Calu3 (cell line): ENCODE data around the gene SLC25A26. TPM values are rescaled to one million over a fixed set of nuclear protein-coding genes. Genes with fewer than 3 reads are reported as not detected.

Experiments used
- BruUV-seq: library from RNA; stranded (reverse); fragments of 400-500 nt; replicated peaks from 2 replicates; lab custom pipeline; 2021; lab: Mats Ljungman, UMichigan
- CTCF ChIA-PET: fragments of 300-600 bp; sonication (Branson Sonifier 250); formaldehyde crosslinking; loops from one replicate; lab custom pipeline; 2022; ENCODE audit warnings: antibody characterized with exemption; lab: Charles Lee
- DNase-seq: peaks from one replicate; pipeline ENCODE4 v3.0.0; 2022
- H3K27ac Mint-ChIP-seq: one replicate; pipeline ENCODE4 v1.8.0; 2022; ENCODE audit warnings: mixed read lengths; ENCODE audit not compliant: unreplicated experiment
- H3K27me3 Mint-ChIP-seq: one replicate; pipeline ENCODE4 v1.8.0; 2022; ENCODE audit warnings: mixed read lengths; ENCODE audit not compliant: unreplicated experiment
- H3K36me3 Mint-ChIP-seq: one replicate; pipeline ENCODE4 v1.8.0; 2022; ENCODE audit warnings: mild to moderate bottlenecking, moderate library complexity, mixed read lengths; ENCODE audit not compliant: insufficient read depth, unreplicated experiment
- H3K4me1 Mint-ChIP-seq: one replicate; pipeline ENCODE4 v1.8.0; 2022; ENCODE audit warnings: mild to moderate bottlenecking, low read depth, mixed read lengths; ENCODE audit not compliant: unreplicated experiment
- H3K4me3 Mint-ChIP-seq: one replicate; pipeline ENCODE4 v1.8.0; 2022; ENCODE audit warnings: mild to moderate bottlenecking, low read depth, moderate library complexity, mixed read lengths; ENCODE audit not compliant: unreplicated experiment
- H3K9me3 Mint-ChIP-seq: one replicate; pipeline ENCODE4 v1.8.0; 2022; ENCODE audit warnings: low read depth, mixed read lengths; ENCODE audit not compliant: unreplicated experiment
- intact Hi-C: fragments of 100-400 bp; cut with micrococcal nuclease; formaldehyde crosslinking; loops from one replicate; pipeline ENCODE4 v1.10.0; 2022; ENCODE audit not compliant: unreplicated experiment
- total RNA-seq: library from RNA; stranded (reverse); gene quantifications from 2 replicates; pipeline ENCODE4 v1.2.3, GENCODE V29; 2022
- TF ChIP-seq, protein P1 (sequence below): fragments of 200-600 bp; IDR thresholded peaks from one replicate; pipeline ENCODE4 v1.8.0; 2022; ENCODE audit warnings: antibody characterized with exemption; ENCODE audit not compliant: unreplicated experiment

Gene SLC25A26
- total RNA-seq, 1 experiment from 2014 or later, result 15.8 TPM

DNA sequence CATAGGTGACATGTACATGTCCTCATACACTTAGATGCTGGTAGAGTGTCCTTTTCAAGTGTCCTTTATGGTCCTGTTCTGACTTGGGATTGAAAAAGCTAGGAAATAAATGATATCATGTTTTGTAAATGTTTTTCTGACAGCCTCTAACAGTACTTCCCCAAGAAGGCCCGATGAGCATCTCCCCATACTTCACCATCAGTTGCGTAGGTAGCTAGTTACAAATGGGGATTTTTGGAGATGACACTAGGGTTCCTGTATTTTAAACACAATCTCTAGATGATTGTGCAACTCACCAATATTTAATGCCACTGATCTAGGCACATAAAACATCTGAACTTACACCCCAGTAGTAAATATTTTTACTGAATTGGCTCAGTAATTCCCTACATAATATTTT, 27.8 kb downstream of the SLC25A26 start:
- no TSS peak for BruUV-seq

DNA sequence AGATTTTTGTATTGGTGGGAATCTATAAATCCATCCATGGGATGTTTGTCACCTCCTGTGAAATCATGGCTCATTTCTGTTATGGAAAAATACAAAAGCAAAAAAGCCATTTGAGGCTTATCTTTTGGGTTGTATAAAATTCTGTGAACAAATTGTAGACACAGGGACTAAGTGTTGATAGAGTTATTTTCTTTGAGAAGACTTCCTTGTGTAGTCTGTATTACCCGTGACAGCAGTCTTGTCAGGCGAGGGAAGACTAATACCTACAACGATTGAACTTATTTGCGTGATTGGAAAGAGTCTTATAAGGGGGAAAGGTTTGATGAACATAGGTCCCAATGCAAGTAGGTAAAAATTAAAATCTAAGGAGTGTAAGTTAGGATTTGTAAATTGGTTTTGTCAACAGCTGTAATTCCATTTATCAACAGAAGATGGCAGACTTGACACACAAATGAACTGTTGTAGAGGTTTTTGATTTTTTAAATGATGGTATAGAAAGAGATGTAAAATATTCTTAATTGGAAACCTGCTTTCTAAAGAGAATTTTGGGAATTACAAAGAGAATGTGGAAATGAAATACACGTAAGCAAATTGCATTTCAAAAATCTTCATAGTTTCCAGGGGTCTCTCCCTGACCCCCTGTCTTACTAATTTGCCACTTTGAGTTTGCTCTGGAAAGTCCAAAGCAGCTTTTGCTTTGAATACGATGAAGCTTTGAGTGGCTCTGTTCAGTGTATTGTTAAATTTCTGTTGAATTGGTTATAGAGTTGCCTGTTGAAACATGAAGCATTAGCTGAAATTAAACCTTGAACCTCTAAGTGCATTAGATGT, 33.2 kb downstream of the SLC25A26 start:
- Mint-ChIP-seq H3K27me3 (no peaks in the 10 kb centered on the region), H3K4me1 (no peaks in the 10 kb centered on the region), H3K36me3 (no peaks in the 10 kb centered on the region), H3K4me3 (no peak overlapping the region), H3K27ac (no peak overlapping the region), H3K9me3 (no peaks in the 10 kb centered on the region)
- no peak for DNase-seq
- CTCF ChIA-PET, result interaction anchor here (0.9 to 1.7 kb wide), 3 partner anchors 123 to 568 kb away, joined by 3 to 7 read pairs (median 3); no protein-coding TSS in a partner anchor
- TF ChIP-seq, protein P1, sequence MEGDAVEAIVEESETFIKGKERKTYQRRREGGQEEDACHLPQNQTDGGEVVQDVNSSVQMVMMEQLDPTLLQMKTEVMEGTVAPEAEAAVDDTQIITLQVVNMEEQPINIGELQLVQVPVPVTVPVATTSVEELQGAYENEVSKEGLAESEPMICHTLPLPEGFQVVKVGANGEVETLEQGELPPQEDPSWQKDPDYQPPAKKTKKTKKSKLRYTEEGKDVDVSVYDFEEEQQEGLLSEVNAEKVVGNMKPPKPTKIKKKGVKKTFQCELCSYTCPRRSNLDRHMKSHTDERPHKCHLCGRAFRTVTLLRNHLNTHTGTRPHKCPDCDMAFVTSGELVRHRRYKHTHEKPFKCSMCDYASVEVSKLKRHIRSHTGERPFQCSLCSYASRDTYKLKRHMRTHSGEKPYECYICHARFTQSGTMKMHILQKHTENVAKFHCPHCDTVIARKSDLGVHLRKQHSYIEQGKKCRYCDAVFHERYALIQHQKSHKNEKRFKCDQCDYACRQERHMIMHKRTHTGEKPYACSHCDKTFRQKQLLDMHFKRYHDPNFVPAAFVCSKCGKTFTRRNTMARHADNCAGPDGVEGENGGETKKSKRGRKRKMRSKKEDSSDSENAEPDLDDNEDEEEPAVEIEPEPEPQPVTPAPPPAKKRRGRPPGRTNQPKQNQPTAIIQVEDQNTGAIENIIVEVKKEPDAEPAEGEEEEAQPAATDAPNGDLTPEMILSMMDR, result peak; percentile 50
- no TSS peak for BruUV-seq
- intact Hi-C loops, result loop anchor here (1.0 kb wide), 1 partner anchor 568 kb away; no protein-coding TSS in a partner anchor

More for the DNA sequence above, 27.8 kb downstream of the SLC25A26 start:
- H3K27ac Mint-ChIP-seq, result no peak overlapping the region
- intact Hi-C loops, result no loop called here
- TF ChIP-seq, protein P1, result no peak
- no peaks in the 10 kb centered on the region for H3K4me1 Mint-ChIP-seq
- peaks cover 4% of the 10 kb centered on the region for H3K36me3 Mint-ChIP-seq
- H3K9me3 Mint-ChIP-seq, result no peaks in the 10 kb centered on the region
- no peaks in the 10 kb centered on the region for H3K27me3 Mint-ChIP-seq
- CTCF ChIA-PET, result no interaction called here
- H3K4me3 Mint-ChIP-seq, result no peak overlapping the region
- DNase-seq, result no peak

DNA sequence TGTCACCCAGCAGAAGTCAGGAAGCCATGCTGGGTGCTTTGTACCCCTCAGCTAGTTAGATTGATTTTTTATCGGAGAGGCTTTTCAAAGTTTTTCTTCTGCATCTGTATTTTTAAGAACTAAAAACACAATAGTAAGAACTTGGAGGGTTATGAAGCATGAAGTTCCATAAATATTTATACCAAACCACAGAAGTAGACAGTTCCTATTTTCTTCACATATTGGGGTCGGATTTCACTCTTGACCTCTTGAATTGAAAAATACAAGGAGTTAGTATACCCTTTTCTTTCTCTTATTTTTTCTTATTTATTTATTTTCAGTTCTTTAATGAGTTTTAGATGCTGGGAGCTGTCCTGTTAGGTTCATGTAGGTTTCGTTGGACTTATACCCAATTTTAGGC, 35.1 kb downstream of the SLC25A26 start:
- intact Hi-C loops, result no loop called here

DNA sequence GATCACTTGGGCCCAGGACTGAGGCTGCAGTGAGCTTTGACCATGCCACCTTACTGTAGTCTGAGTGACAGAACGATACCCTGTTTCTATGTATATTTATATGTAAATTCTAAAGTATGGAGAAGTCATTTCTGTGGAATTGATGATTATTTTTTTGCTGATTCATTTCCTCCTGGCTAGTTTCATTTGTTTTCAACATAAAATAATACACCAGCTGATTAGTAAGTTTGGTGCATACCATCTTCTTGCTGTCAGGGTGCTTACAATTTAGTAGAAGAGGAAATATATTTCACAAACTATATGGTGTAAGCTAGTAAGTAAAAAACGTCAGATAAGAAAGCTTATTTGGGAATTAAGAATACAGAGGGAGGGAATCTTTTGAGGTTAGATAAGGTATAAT, 36.0 kb downstream of the SLC25A26 start:
- Mint-ChIP-seq H3K4me1 (no peaks in the 10 kb centered on the region), H3K4me3 (no peak overlapping the region), H3K27me3 (no peaks in the 10 kb centered on the region), H3K36me3 (no peaks in the 10 kb centered on the region), H3K9me3 (no peaks in the 10 kb centered on the region), H3K27ac (no peak overlapping the region)
- intact Hi-C loops, result no loop called here
- DNase-seq, result no peak
- no TSS peak for BruUV-seq
- TF ChIP-seq, protein P1, result no peak
- CTCF ChIA-PET, result no interaction called here

More for the DNA sequence above, 35.1 kb downstream of the SLC25A26 start:
- H3K27me3 Mint-ChIP-seq, result no peaks in the 10 kb centered on the region
- TF ChIP-seq, protein P1, result no peak
- no peak overlapping the region for H3K4me3 Mint-ChIP-seq
- H3K4me1 Mint-ChIP-seq, result no peaks in the 10 kb centered on the region
- no TSS peak for BruUV-seq
- H3K36me3 Mint-ChIP-seq, result no peaks in the 10 kb centered on the region
- H3K9me3 Mint-ChIP-seq, result no peaks in the 10 kb centered on the region
- no peak for DNase-seq
- CTCF ChIA-PET, result no interaction called here
- H3K27ac Mint-ChIP-seq, result no peak overlapping the region
